GM12878 (cell line): ENCODE results near the gene SESN1. TPM values are rescaled to one million over a fixed set of nuclear protein-coding genes. Genes with fewer than 3 reads are reported as not detected.

Experiments used
- ATAC-seq: fragments of 200-7000 bp; cut with Tn5 transposase; 3 replicates; pipeline ENCODE4 v1.9.1; 2020; ENCODE audit warnings: mild to moderate bottlenecking, moderate library complexity
- BruUV-seq: library from RNA; stranded (reverse); fragments of 400-500 nt; replicated peaks from 2 replicates; lab custom pipeline; 2021; lab: Mats Ljungman, UMichigan
- CTCF ChIA-PET: fragments of 300-600 bp; sonication (Branson Sonifier 250); formaldehyde crosslinking; extraction: SDS; loops from one replicate; lab custom pipeline; 2021; ENCODE audit warnings: inconsistent platforms; lab: Yijun Ruan, JAX
- POLR2A ChIA-PET: fragments of 350-600 bp; formaldehyde crosslinking; extraction: SDS; loops from one replicate; lab custom pipeline; 2021; ENCODE audit warnings: inconsistent platforms; lab: Charles Lee
- RAD21 ChIA-PET: fragments of 300-600 bp; sonication (Branson Sonifier 250); formaldehyde crosslinking; loops from one replicate; lab custom pipeline; 2023; ENCODE audit warnings: antibody characterized with exemption; ENCODE audit not compliant: unreplicated experiment; lab: Charles Lee
- SMC1A ChIA-PET: fragments of 300-600 bp; sonication (Branson Sonifier 250); formaldehyde crosslinking; loops from one replicate; lab custom pipeline; 2023; ENCODE audit not compliant: unreplicated experiment, uncharacterized antibody; lab: Charles Lee
- DNase-seq: peaks from one replicate; pipeline ENCODE4 v3.0.0-alpha.2; 2011; ENCODE audit warnings: low read depth, low spot score
- FAIRE-seq: peaks from 3 replicates; lab custom pipeline; 2011; peaks lifted over from hg19 to GRCh38; lab: Jason Lieb, UNC
- H2AFZ ChIP-seq: 2 replicates; pipeline ENCODE4 v1.6.0; 2011; ENCODE audit warnings: low read depth, low read length, control low read depth; ENCODE audit not compliant: control insufficient read depth
- H3K27ac ChIP-seq: 2 replicates; pipeline ENCODE4 v1.5.1; 2011; ENCODE audit warnings: control low read depth; ENCODE audit not compliant: control insufficient read depth, insufficient read depth
- H3K27me3 ChIP-seq, 2 experiments: replicated peaks in 1 of 2; 2 replicates each; pipeline versions ENCODE4 v1.6.0 to v1.6.1; 2011; ENCODE audit warnings: low read length in 1 of 2; ENCODE audit not compliant: control insufficient read depth in 2 of 2, insufficient read depth in 2 of 2
- H3K36me3 ChIP-seq, 2 experiments: 2 replicates each; pipeline ENCODE4 v1.5.1; 2011; ENCODE audit warnings: low read length in 1 of 2; ENCODE audit not compliant: control insufficient read depth in 2 of 2, insufficient read depth in 2 of 2
- H3K4me1 ChIP-seq: 2 replicates; pipeline ENCODE4 v1.6.1; 2011; ENCODE audit warnings: mild to moderate bottlenecking, low read length, moderate library complexity, mixed read lengths; ENCODE audit not compliant: control insufficient read depth, insufficient read depth
- H3K4me2 ChIP-seq: 2 replicates; pipeline ENCODE4 v1.6.0; 2011; ENCODE audit warnings: control low read depth; ENCODE audit not compliant: control insufficient read depth, insufficient read depth
- H3K4me3 ChIP-seq: fragments of 200-600 bp; sonication (generic); 2 replicates; pipeline ENCODE4 v1.5.1; 2016
- H3K79me2 ChIP-seq: 2 replicates; pipeline ENCODE4 v1.6.0; 2011; ENCODE audit warnings: low read length; ENCODE audit not compliant: control insufficient read depth, insufficient read depth
- H3K9ac ChIP-seq: 2 replicates; pipeline ENCODE4 v1.8.0; 2011; ENCODE audit warnings: low read length, control low read depth, mixed read lengths; ENCODE audit not compliant: control insufficient read depth, insufficient read depth
- H3K9me3 ChIP-seq: replicated peaks from 3 replicates; pipeline ENCODE4 v1.5.1; 2011; ENCODE audit warnings: mild to moderate bottlenecking, low read length; ENCODE audit not compliant: control insufficient read depth, insufficient read depth
- H4K20me1 ChIP-seq: 2 replicates; pipeline ENCODE4 v1.6.0; 2011; ENCODE audit not compliant: control insufficient read depth, insufficient read depth
- HCFC1 ChIP-seq: fragments of 150-350 bp; IDR thresholded peaks from 2 replicates; pipeline ENCODE4 v1.6.1; 2014; ENCODE audit warnings: low read length
- MTA3 ChIP-seq: IDR thresholded peaks from 2 replicates; pipeline ENCODE4 v1.6.1; 2012; ENCODE audit warnings: low read length, inconsistent platforms, borderline replicate concordance
- MYB ChIP-seq: fragments of 150-350 bp; IDR thresholded peaks from 2 replicates; pipeline ENCODE4 v1.6.1; 2014; ENCODE audit warnings: mild to moderate bottlenecking, low read depth, low read length, borderline replicate concordance
- NKRF ChIP-seq: fragments of 450-650 bp; conservative IDR thresholded peaks from 2 replicates; pipeline ENCODE4 v1.6.1; 2017; ENCODE audit warnings: mild to moderate bottlenecking, moderate library complexity
- PAX8 ChIP-seq: fragments of 450-650 bp; IDR thresholded peaks from 2 replicates; pipeline ENCODE4 v1.6.1; 2017; ENCODE audit warnings: mild to moderate bottlenecking, moderate library complexity
- SMAD1 ChIP-seq: fragments of 450-650 bp; IDR thresholded peaks from 2 replicates; pipeline ENCODE4 v1.6.1; 2018; ENCODE audit warnings: mild to moderate bottlenecking, low read depth; ENCODE audit not compliant: partially characterized antibody
- TCF12 ChIP-seq: IDR thresholded peaks from 2 replicates; pipeline ENCODE4 v1.6.1; 2011; ENCODE audit warnings: low read depth, mild to moderate bottlenecking, low read length
- WGBS: methylation state at CpG from one replicate; pipeline ENCODE4 v1.1.6; 2016; ENCODE audit warnings: low lambda C conversion rate; ENCODE audit not compliant: insufficient replicate concordance, insufficient coverage; ENCODE audit errors: missing lambda C conversion rate; 5-methylcytosine and 5-hydroxymethylcytosine counted together
- in situ Hi-C: fragments of 300-500 bp; cut with MboI; formaldehyde crosslinking; loops from 9 replicates; pipeline ENCODE4 v1.14.3; 2018; ENCODE audit warnings: mixed read lengths
- intact Hi-C: fragments of 100-400 bp; cut with micrococcal nuclease; formaldehyde crosslinking; loops from one replicate; pipeline ENCODE4 v1.14.2; 2022; ENCODE audit not compliant: unreplicated experiment
- polyA plus RNA-seq, 11 experiments: library from polyadenylated mRNA; depleted of rRNA in 4 of 11; unstranded in 6 of 11; stranded (reverse) in 5 of 11; fragments of >200 nt; fragmentation: Nextera tagmentation in 4 of 11; fragmentation: Illumina TruSeq in 1 of 11; extraction: Ambion mirVana in 4 of 11; extraction: Trizol in 1 of 11; gene quantifications; 1 replicate in 1 of 11; 2 replicates in 10 of 11; pipeline versions ENCODE4 v1.2.1 to v1.2.3, GENCODE V29; 2011 to 2016; ENCODE audit warnings: inconsistent platforms in 2 of 11, missing spikeins in 2 of 11, low read depth in 1 of 11
- total RNA-seq, 4 experiments: library from RNA; depleted of rRNA in 3 of 4; stranded (reverse); fragments of >200 nt in 3 of 4; fragmentation: Illumina TruSeq in 1 of 4; extraction: Trizol in 1 of 4; gene quantifications; 2 replicates each; pipeline versions ENCODE4 v1.2.1 to v1.2.3, GENCODE V29; 2013 to 2021
- TF ChIP-seq, protein P1 (sequence below): fragments of 450-650 bp; IDR thresholded peaks from 2 replicates; pipeline ENCODE4 v1.6.1; 2017; ENCODE audit warnings: mild to moderate bottlenecking, moderate library complexity
- TF ChIP-seq, protein P2 (sequence below): fragments of 450-650 bp; IDR thresholded peaks from 2 replicates; pipeline ENCODE4 v1.6.1; 2016; ENCODE audit warnings: mild to moderate bottlenecking, moderate library complexity, borderline replicate concordance

SESN1 gene
- total and polyA plus RNA-seq, 10 of the 15 experiments (the other 5 are each of a cell fraction or from before 2014, with no cell fraction given): 1.3 to 13.0 (median 3.3) TPM

DNA sequence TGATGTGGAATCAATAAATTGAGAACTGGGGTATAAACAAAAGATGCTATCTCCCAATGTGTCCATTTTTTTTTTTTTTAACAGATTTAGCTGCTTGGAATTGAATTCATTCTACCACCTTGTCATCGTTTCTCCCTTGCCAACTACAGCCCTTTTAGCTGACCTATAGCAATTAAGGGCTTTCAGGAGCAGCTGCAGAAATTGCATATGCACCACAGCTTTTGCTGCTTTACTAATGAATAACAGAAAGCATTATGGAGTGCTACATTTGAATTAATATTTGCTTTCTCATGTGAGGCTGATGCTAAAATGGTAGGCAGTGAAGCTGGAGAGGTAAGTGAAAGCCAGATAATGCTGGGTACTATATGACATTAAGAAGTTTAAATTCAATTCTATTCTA is 5.7 kb downstream of the SESN1 start:
- Histone ChIP-seq H3K9me3 (no peaks in the 10 kb centered on the region), H3K27ac (no peak overlapping the region), H3K9ac (no peak overlapping the region), H3K4me3 (no peak overlapping the region), H3K27me3 (no peaks in the 10 kb centered on the region), H3K79me2 (peaks cover 2% of the 10 kb centered on the region; the same call in 1 of the 2 replicates), H3K4me1 (no peaks in the 10 kb centered on the region)
- ChIA-PET POLR2A (interaction anchor here (0.5 to 0.6 kb wide), 2 partner anchors 10 to 375 kb away, joined by 3 read pairs; no protein-coding TSS in a partner anchor), SMC1A (interaction anchor here (0.7 to 1.2 kb wide), 2 partner anchors 14 to 16 kb away, joined by 3 read pairs; no protein-coding TSS in a partner anchor), CTCF (interaction anchor here (0.5 to 8.5 kb wide), 2 partner anchors 15 to 308 kb away, joined by 3 to 38 read pairs; no protein-coding TSS in a partner anchor)
- intact Hi-C loops (no loop called here), in situ Hi-C loops (no loop called here)
- ATAC-seq (no peak), FAIRE-seq (no peak)
- 95% methylated on average over 1 of the region's 1 CpG for WGBS
- TF ChIP-seq, protein P1, sequence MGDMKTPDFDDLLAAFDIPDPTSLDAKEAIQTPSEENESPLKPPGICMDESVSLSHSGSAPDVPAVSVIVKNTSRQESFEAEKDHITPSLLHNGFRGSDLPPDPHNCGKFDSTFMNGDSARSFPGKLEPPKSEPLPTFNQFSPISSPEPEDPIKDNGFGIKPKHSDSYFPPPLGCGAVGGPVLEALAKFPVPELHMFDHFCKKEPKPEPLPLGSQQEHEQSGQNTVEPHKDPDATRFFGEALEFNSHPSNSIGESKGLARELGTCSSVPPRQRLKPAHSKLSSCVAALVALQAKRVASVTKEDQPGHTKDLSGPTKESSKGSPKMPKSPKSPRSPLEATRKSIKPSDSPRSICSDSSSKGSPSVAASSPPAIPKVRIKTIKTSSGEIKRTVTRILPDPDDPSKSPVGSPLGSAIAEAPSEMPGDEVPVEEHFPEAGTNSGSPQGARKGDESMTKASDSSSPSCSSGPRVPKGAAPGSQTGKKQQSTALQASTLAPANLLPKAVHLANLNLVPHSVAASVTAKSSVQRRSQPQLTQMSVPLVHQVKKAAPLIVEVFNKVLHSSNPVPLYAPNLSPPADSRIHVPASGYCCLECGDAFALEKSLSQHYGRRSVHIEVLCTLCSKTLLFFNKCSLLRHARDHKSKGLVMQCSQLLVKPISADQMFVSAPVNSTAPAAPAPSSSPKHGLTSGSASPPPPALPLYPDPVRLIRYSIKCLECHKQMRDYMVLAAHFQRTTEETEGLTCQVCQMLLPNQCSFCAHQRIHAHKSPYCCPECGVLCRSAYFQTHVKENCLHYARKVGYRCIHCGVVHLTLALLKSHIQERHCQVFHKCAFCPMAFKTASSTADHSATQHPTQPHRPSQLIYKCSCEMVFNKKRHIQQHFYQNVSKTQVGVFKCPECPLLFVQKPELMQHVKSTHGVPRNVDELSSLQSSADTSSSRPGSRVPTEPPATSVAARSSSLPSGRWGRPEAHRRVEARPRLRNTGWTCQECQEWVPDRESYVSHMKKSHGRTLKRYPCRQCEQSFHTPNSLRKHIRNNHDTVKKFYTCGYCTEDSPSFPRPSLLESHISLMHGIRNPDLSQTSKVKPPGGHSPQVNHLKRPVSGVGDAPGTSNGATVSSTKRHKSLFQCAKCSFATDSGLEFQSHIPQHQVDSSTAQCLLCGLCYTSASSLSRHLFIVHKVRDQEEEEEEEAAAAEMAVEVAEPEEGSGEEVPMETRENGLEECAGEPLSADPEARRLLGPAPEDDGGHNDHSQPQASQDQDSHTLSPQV: no peak
- TF ChIP-seq SMAD1 (no peak), MYB (no peak), PAX8 (no peak), NKRF (no peak), TCF12 (no peak), HCFC1 (no peak), MTA3 (no peak)
- TF ChIP-seq, protein P2, sequence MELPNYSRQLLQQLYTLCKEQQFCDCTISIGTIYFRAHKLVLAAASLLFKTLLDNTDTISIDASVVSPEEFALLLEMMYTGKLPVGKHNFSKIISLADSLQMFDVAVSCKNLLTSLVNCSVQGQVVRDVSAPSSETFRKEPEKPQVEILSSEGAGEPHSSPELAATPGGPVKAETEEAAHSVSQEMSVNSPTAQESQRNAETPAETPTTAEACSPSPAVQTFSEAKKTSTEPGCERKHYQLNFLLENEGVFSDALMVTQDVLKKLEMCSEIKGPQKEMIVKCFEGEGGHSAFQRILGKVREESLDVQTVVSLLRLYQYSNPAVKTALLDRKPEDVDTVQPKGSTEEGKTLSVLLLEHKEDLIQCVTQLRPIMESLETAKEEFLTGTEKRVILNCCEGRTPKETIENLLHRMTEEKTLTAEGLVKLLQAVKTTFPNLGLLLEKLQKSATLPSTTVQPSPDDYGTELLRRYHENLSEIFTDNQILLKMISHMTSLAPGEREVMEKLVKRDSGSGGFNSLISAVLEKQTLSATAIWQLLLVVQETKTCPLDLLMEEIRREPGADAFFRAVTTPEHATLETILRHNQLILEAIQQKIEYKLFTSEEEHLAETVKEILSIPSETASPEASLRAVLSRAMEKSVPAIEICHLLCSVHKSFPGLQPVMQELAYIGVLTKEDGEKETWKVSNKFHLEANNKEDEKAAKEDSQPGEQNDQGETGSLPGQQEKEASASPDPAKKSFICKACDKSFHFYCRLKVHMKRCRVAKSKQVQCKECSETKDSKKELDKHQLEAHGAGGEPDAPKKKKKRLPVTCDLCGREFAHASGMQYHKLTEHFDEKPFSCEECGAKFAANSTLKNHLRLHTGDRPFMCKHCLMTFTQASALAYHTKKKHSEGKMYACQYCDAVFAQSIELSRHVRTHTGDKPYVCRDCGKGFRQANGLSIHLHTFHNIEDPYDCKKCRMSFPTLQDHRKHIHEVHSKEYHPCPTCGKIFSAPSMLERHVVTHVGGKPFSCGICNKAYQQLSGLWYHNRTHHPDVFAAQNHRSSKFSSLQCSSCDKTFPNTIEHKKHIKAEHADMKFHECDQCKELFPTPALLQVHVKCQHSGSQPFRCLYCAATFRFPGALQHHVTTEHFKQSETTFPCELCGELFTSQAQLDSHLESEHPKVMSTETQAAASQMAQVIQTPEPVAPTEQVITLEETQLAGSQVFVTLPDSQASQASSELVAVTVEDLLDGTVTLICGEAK: no peak
- TF ChIP-seq, all 136 proteins: peak for 0
- Histone ChIP-seq H2AFZ (no peak overlapping the region), H3K4me2 (no peak overlapping the region), H3K36me3 (no peaks in the 10 kb centered on the region), H4K20me1 (no peaks in the 10 kb centered on the region)
- RAD21 ChIA-PET: interaction anchor here (1.0 kb wide), 1 partner anchor 171 kb away, joined by 3 read pairs; no protein-coding TSS in a partner anchor
- no TSS peak for BruUV-seq
- DNase-seq: no peak
